ENCODE data around the gene GPRC5D.

GRCh38 chr12:12999271-12999958 lies 47.4 kb upstream of the GPRC5D start:
- TF ChIP-seq SUZ12 (IDR thresholded peaks at IDR 0.05; ENCODE audit: extremely low read depth, insufficient read depth, insufficient read length) (no peak), ZNF274 (IDR thresholded peaks at IDR 0.05; ENCODE audit: low read depth, low read length) (no peak)

Measured in NT2/D1 (cell line).